Fibroblast of villous mesenchyme (primary cell): ENCODE data around the gene SP140. TPM values are rescaled to one million over a fixed set of nuclear protein-coding genes. Genes with fewer than 3 reads are reported as not detected.

Experiments used
- DNase-seq: peaks from one replicate; pipeline ENCODE4 v3.0.0-alpha.2; 2010; ENCODE audit warnings: low read depth
- H3K4me3 ChIP-seq: 2 replicates; pipeline ENCODE4 v1.5.1; 2011; ENCODE audit warnings: low read depth, mild to moderate bottlenecking, low read length
- total RNA-seq: library from RNA; depleted of rRNA; stranded (reverse); fragments of >200 nt; gene quantifications from 2 replicates; pipeline ENCODE4 v1.2.3, GENCODE V29; 2012
- TF ChIP-seq, protein P1 (sequence below): IDR thresholded peaks from 2 replicates; pipeline ENCODE4 v1.5.1; 2012; ENCODE audit warnings: low read depth, mild to moderate bottlenecking, low read length; ENCODE audit not compliant: insufficient read depth

The SP140 gene
- total RNA-seq, 1 donor = 0.86 TPM

DNA sequence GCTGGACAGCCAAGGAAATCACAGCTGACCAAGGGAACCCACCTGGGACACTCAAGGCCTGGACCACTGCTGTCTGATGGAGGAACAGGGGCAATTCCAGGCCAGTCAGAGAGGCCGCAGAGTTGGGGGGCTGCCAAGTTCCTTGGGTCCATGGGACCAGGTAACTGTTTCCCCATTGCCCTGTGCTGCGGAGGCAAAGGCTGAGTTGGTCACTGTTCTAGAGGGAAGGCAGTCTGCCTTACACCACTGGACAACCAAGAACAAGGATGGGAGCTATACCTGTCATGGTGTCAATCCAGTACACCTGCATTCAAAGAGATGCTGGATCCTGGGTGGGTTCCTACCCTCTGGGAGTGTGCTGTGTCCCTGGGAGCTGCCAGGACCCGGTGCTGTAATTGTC is 91.8 kb downstream of the SP140 start:
- no peak overlapping the region for H3K4me3 ChIP-seq
- TF ChIP-seq, protein P1, sequence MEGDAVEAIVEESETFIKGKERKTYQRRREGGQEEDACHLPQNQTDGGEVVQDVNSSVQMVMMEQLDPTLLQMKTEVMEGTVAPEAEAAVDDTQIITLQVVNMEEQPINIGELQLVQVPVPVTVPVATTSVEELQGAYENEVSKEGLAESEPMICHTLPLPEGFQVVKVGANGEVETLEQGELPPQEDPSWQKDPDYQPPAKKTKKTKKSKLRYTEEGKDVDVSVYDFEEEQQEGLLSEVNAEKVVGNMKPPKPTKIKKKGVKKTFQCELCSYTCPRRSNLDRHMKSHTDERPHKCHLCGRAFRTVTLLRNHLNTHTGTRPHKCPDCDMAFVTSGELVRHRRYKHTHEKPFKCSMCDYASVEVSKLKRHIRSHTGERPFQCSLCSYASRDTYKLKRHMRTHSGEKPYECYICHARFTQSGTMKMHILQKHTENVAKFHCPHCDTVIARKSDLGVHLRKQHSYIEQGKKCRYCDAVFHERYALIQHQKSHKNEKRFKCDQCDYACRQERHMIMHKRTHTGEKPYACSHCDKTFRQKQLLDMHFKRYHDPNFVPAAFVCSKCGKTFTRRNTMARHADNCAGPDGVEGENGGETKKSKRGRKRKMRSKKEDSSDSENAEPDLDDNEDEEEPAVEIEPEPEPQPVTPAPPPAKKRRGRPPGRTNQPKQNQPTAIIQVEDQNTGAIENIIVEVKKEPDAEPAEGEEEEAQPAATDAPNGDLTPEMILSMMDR = no peak
- no peak for DNase-seq

DNA sequence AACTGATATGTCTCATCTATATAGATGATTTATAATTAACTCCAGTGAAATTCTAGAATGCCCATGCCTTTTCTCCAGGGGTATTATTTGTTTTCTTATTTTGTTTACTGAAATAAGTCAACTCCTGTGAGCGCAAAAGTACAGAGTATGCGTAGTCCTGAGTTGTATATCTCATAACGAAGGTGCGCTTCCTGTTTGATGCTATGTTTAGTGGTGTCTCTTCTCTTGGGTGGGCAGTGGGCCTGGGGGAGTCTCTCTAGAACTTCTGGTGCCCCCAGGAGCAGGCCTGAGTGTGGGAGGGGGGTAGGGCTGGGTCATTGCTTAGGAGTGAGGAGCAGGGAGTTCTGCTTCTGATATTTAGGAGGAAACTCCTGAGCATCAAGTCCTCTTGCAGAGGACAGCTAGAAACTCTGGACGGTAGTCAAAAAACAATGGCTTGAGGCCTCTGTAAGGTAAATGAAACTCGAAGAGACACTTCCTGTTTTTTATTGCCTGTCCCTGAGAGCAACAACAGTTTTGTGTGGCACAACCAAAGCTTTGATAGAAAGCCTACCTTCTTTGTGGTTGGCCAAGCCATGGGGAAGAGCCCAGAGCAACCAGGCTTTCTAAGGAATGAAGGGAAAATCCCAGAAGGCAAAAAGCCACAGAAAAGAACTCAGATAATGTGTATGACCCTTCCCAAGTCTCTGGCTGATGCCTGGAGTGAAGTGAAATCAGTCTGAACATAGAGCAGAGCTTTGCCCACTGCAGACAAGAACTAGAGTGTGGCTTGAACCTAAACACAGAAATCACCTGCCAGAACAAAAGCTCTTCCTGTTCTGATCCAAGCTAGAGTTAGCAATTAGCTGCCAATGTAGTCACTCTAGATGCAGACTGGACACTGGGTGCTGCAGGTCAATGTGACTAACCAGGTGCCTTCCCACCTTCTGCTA is 92.9 kb downstream of the SP140 start:
- no peak overlapping the region for H3K4me3 ChIP-seq
- TF ChIP-seq, protein P1 = no peak
- DNase-seq = no peak

DNA sequence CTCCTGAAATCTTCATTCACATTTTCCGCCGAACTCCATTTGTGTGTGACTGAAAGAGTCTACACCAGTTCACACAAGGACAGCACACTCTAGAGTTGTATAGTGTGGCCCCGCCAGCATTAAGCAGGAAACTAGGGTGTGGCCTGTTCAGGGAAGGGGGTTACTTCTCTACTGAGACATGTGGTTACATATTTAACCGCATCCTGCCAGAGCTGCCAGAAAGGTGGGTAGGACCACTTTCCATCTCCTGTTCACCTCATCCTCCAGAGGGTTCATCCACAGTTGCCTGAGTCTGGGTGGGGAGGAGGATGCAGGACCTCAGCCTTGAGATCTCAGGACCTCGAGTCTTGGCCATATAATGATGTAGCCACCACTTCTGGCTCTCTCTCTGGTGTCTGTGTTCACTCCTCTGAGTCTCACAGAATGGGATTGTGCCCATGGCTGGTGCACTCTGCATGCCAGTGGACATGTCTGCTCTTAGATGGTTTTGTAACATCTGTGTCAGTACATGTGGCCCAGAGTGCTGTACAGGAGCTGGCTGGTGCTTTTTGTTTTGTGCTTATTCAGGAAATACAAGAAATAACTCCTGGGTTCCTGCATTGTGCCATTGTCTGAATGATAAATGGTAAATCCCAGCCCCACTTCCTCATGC is 93.8 kb downstream of the SP140 start:
- DNase-seq = no peak
- H3K4me3 ChIP-seq = no peak overlapping the region
- TF ChIP-seq, protein P1 = no peak

DNA sequence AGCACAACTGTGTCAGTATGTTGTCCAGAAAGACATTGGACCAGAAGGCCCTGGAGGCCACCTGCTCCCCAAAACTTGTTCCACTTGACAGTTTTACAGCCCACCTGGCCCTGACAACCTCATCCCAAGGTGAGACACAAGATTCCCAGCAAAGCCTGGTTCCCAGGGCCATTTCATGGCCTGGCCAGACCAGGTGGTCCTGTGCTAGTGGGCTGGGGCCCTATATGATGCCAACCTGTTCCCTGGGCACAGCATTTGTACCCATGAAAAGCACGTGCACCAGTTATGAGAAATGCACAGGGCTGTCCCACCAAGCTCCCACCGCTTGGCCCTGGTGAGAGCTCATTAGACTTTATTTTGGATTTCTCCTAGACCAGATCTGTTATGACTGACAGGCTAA is 95.5 kb downstream of the SP140 start:
- TF ChIP-seq, protein P1 = no peak
- no peak overlapping the region for H3K4me3 ChIP-seq
- DNase-seq = no peak

DNA sequence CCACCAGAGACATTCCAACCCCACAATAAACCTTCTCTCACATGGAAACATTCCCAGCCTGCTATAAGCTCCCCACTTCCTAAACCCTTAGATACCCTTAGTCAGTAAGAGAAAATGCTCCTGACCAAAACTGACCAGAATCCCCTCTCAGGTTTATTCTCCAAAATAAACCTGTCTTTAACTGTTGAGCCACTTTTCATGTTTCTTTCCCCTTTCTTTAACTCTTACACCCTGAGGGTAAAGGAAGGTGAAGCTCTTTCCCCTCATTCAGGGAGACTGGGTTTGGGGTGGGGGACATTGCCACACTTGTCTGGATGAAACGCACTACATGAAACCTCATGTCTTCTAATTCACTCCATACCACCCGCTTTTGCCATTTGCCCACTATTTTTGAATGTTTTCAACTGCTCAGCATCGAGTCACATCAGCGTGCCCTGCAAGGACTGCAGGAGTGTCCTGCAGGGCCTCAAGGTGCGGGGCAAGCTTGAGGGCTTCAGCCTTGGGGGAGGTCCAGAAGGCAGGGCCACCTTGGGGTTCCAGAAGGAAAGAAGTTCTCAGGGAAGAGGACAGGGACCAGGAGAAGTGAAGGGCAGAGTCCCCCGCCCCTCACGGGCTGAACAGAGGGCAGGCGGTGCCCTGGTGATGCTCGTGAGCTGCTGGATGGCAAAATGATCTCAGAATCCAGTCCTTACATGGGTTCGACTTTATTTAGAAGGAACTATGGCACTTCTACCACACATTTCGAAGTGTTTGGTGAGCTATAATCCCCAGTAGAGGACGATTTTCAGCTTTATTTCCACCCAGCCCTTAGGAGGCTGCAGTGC is 97.2 kb downstream of the SP140 start:
- TF ChIP-seq, protein P1 = peak; percentile 29
- H3K4me3 ChIP-seq = no peak overlapping the region
- no peak for DNase-seq

DNA sequence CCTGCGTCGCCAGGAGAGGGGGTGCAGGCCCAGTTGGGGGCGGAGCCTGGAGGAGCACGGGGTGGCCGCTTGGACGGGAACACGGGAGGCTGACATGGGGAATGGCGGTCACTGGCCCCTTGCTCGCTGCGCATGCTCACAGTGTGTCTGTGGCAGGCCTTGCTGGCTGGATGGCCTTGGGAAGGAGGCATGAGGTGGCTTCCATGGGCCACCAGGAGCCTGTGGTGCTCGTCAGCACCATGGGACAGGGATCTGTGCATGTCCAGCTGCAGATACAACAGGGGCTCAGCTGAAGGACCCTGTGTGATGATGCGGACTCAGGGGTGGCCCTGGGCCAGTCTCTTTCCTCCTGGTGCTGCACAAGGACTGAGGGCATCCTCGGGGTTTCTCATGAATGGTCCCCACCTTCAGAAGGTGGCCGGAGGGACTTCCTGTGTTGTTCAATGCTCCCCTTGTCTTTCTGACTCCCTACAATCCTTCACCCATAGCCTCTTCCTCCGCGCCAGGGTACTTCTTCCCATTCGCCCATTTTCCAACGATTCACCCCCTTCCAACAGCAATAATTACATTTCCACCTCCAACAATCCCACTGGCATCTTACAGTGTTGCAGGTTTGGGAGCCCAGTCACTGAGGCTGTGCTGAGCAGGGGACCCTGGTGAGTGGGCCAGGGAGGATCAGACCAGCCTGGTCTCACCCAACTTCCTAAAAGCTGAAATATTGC is 98.0 kb downstream of the SP140 start:
- no peak for DNase-seq

More for the DNA sequence above, 98.0 kb downstream of the SP140 start:
- H3K4me3 ChIP-seq = no peak overlapping the region
- TF ChIP-seq, protein P1 = no peak
